H1 (cell line): ENCODE measurements around the gene CXCL16. TPM values are rescaled to one million over a fixed set of nuclear protein-coding genes. Genes with fewer than 3 reads are reported as not detected.
"Not testable (repeated sequence)": the region's sequence is repeated elsewhere in the genome, so short reads cannot be mapped to it uniquely, and the experiment has no call there.

Experiments
- CTCF ChIA-PET: fragments of 300-600 bp; sonication (Branson Sonifier 250); formaldehyde crosslinking; loops from one replicate; lab custom pipeline; 2021; ENCODE audit not compliant: partially characterized antibody; lab: Charles Lee
- POLR2A ChIA-PET: fragments of 300-600 bp; sonication (Branson Sonifier 250); formaldehyde crosslinking; loops from one replicate; lab custom pipeline; 2021; ENCODE audit warnings: inconsistent platforms; ENCODE audit not compliant: partially characterized antibody; lab: Charles Lee
- DNase-seq, 2 experiments: peaks; one replicate each; pipeline versions ENCODE4 v3.0.0 to v3.0.0-alpha.2; 2010 to 2022; ENCODE audit warnings: low spot score in 2 of 2, low read depth in 1 of 2, mixed read lengths in 1 of 2
- FAIRE-seq: peaks from 2 replicates; lab custom pipeline; 2011; peaks lifted over from hg19 to GRCh38; lab: Jason Lieb, UNC
- H2AFZ ChIP-seq: 2 replicates; pipeline ENCODE4 v1.8.1; 2012; ENCODE audit warnings: low read length, inconsistent platforms
- H2AK5ac ChIP-seq: 2 replicates; pipeline ENCODE4 v1.6.1; 2013; ENCODE audit warnings: low read depth, low read length
- H2BK120ac ChIP-seq: replicated peaks from 2 replicates; pipeline ENCODE3; 2013; ENCODE audit warnings: low read depth, low read length, inconsistent platforms
- H2BK12ac ChIP-seq: 2 replicates; pipeline ENCODE4 v1.6.1; 2013; ENCODE audit warnings: low read depth, low read length
- H2BK15ac ChIP-seq: 2 replicates; pipeline ENCODE4 v1.6.1; 2013; ENCODE audit warnings: low read length
- H2BK20ac ChIP-seq: 2 replicates; pipeline ENCODE4 v1.6.1; 2013; ENCODE audit warnings: low read length
- H2BK5ac ChIP-seq: 2 replicates; pipeline ENCODE4 v1.6.1; 2013; ENCODE audit warnings: low read depth, low read length
- H3K14ac ChIP-seq: 2 replicates; pipeline ENCODE4 v1.6.1; 2013; ENCODE audit warnings: inconsistent platforms; ENCODE audit not compliant: insufficient read length
- H3K18ac ChIP-seq: 2 replicates; pipeline ENCODE4 v1.6.1; 2013; ENCODE audit warnings: low read length; ENCODE audit errors: extremely low read depth
- H3K23ac ChIP-seq: 2 replicates; pipeline ENCODE4 v1.6.1; 2013; ENCODE audit warnings: inconsistent platforms; ENCODE audit not compliant: insufficient read length
- H3K23me2 ChIP-seq: 2 replicates; pipeline ENCODE4 v1.6.1; 2013; ENCODE audit warnings: low read depth, low read length
- H3K27ac ChIP-seq: 2 replicates; pipeline ENCODE4 v1.6.1; 2011; ENCODE audit warnings: low read depth, low read length, inconsistent platforms
- H3K27me3 ChIP-seq, 4 experiments: replicated peaks in 1 of 4; 1 replicate in 1 of 4; 2 replicates in 3 of 4; pipeline versions ENCODE4 v1.6.1 to v1.8.1; 2011 to 2013; ENCODE audit warnings: low read length in 3 of 4, mild to moderate bottlenecking in 3 of 4, inconsistent platforms in 2 of 4, mixed read lengths in 2 of 4, moderate library complexity in 1 of 4; ENCODE audit not compliant: control insufficient read depth in 3 of 4, insufficient read depth in 3 of 4; ENCODE audit errors: extremely low read depth in 1 of 4
- H3K36me3 ChIP-seq, 4 experiments: 2 replicates each; pipeline versions ENCODE4 v1.6.1 to v1.8.1; 2011 to 2013; ENCODE audit warnings: mild to moderate bottlenecking in 4 of 4, low read length in 3 of 4, moderate library complexity in 2 of 4, control low read depth in 1 of 4, inconsistent platforms in 1 of 4; ENCODE audit not compliant: insufficient read depth in 4 of 4, control insufficient read depth in 2 of 4
- H3K4ac ChIP-seq: replicated peaks from 2 replicates; pipeline ENCODE3; 2013; ENCODE audit warnings: low read length, low read depth, mixed read lengths, inconsistent platforms; ENCODE audit not compliant: insufficient read length
- H3K4me1 ChIP-seq, 4 experiments: replicated peaks in 1 of 4; 1 replicate in 1 of 4; 2 replicates in 3 of 4; pipeline versions ENCODE4 v1.6.1 to v1.8.1; 2011 to 2013; ENCODE audit warnings: low read length in 3 of 4, inconsistent platforms in 2 of 4, mixed read lengths in 1 of 4; ENCODE audit not compliant: insufficient read depth in 4 of 4, control insufficient read depth in 3 of 4
- H3K4me2 ChIP-seq, 2 experiments: 2 replicates each; pipeline versions ENCODE4 v1.6.1 to v1.8.1; 2011 to 2013; ENCODE audit warnings: low read depth in 2 of 2, low read length in 2 of 2, control low read depth in 1 of 2, inconsistent platforms in 1 of 2, mild to moderate bottlenecking in 1 of 2; ENCODE audit not compliant: insufficient read depth in 1 of 2
- H3K4me3 ChIP-seq, 4 experiments: fragments of 200-600, 300-600 bp in 1 of 4; sonication (generic), shearing (Covaris generic), sonication (Bioruptor Twin) in 1 of 4; 2 replicates each; pipeline versions ENCODE4 v1.5.1 to v1.8.1; 2011 to 2016; ENCODE audit warnings: low read length in 4 of 4, low read depth in 3 of 4, control low read depth in 2 of 4, inconsistent platforms in 2 of 4, mild to moderate bottlenecking in 2 of 4, mixed read lengths in 1 of 4, moderate library complexity in 1 of 4; ENCODE audit not compliant: insufficient read depth in 2 of 4; ENCODE audit errors: extremely low read depth in 1 of 4
- H3K56ac ChIP-seq: replicated peaks from 2 replicates; pipeline ENCODE3; 2013; ENCODE audit warnings: low read depth, mild to moderate bottlenecking, mixed read lengths, low read length, inconsistent platforms; ENCODE audit not compliant: insufficient read length
- H3K79me1 ChIP-seq: 2 replicates; pipeline ENCODE4 v1.6.1; 2013; ENCODE audit warnings: low read depth, low read length, control low read depth
- H3K79me2 ChIP-seq, 2 experiments: 2 replicates each; pipeline versions ENCODE4 v1.6.1 to v1.8.1; 2012 to 2013; ENCODE audit warnings: low read length in 2 of 2, mild to moderate bottlenecking in 2 of 2, inconsistent platforms in 1 of 2; ENCODE audit not compliant: insufficient read depth in 2 of 2, control insufficient read depth in 1 of 2
- H3K9ac ChIP-seq, 4 experiments: replicated peaks in 1 of 4; 1 replicate in 1 of 4; 2 replicates in 3 of 4; pipeline versions ENCODE4 v1.6.1 to v1.8.1; 2011 to 2013; ENCODE audit warnings: low read depth in 3 of 4, low read length in 3 of 4, control low read depth in 2 of 4, mild to moderate bottlenecking in 2 of 4, moderate library complexity in 2 of 4, inconsistent platforms in 1 of 4; ENCODE audit errors: extremely low read depth in 1 of 4
- H3K9me3 ChIP-seq, 2 experiments: 2 replicates each; pipeline versions ENCODE4 v1.6.1 to v1.8.1; 2012 to 2013; ENCODE audit warnings: mild to moderate bottlenecking in 2 of 2, moderate library complexity in 2 of 2, control low read depth in 1 of 2, inconsistent platforms in 1 of 2, low read depth in 1 of 2, low read length in 1 of 2, mixed read lengths in 1 of 2; ENCODE audit not compliant: insufficient read depth in 2 of 2
- H4K20me1 ChIP-seq, 2 experiments: replicated peaks in 1 of 2; 2 replicates each; pipeline versions ENCODE3 to v1.8.1; 2011 to 2013; ENCODE audit warnings: inconsistent platforms in 2 of 2, low read length in 2 of 2, mild to moderate bottlenecking in 1 of 2; ENCODE audit not compliant: insufficient read depth in 2 of 2, control insufficient read depth in 1 of 2
- H4K5ac ChIP-seq: 2 replicates; pipeline ENCODE4 v1.6.1; 2013; ENCODE audit warnings: low read length, low read depth, mixed read lengths, inconsistent platforms; ENCODE audit not compliant: insufficient read length
- H4K8ac ChIP-seq: 2 replicates; pipeline ENCODE4 v1.8.0; 2013; ENCODE audit warnings: mild to moderate bottlenecking, moderate library complexity, low read length, inconsistent platforms; ENCODE audit not compliant: insufficient read depth; ENCODE audit errors: extremely low read depth
- H4K91ac ChIP-seq: replicated peaks from 2 replicates; pipeline ENCODE3; 2013; ENCODE audit warnings: low read length, mixed read lengths, inconsistent platforms; ENCODE audit not compliant: insufficient read length
- WGBS, 2 experiments: shearing (Covaris generic) in 1 of 2; methylation state at CpG; one replicate each; pipeline versions ENCODE4 v1.1.6 to v1.1.7; 2013 to 2015; ENCODE audit warnings: low lambda C conversion rate in 2 of 2, mixed read lengths in 2 of 2, inconsistent platforms in 1 of 2, low coverage in 1 of 2, missing lambda C conversion rate in 1 of 2; ENCODE audit not compliant: insufficient replicate concordance in 2 of 2, insufficient coverage in 1 of 2, insufficient read length in 1 of 2; ENCODE audit errors: extremely low coverage in 1 of 2, missing lambda C conversion rate in 1 of 2; 5-methylcytosine and 5-hydroxymethylcytosine counted together
- polyA plus RNA-seq, 7 experiments: library from polyadenylated mRNA; depleted of rRNA in 3 of 7; stranded (reverse) in 5 of 7; unstranded in 2 of 7; fragments of >200 nt in 5 of 7; fragments of 200-250 nt in 2 of 7; gene quantifications; 1 replicate in 5 of 7; 2 replicates in 1 of 7; 4 replicates in 1 of 7; pipeline versions ENCODE4 v1.2.1 to v1.2.3, GENCODE V29; 2011 to 2013; ENCODE audit warnings: missing spikeins in 2 of 7, mixed read lengths in 2 of 7
- total RNA-seq: library from RNA; stranded (reverse); fragmentation: NEBNext Ultra II Directional; extraction: Animal tissue kit (Norgen Biotek cat#: 25700); gene quantifications from 2 replicates; pipeline ENCODE4 v1.2.1, GENCODE V29; 2021

Gene CXCL16
- total and polyA plus RNA-seq, 2 of the 8 experiments (the other 6 are each of a cell fraction or from before 2014, with no cell fraction given) = 3.5 to 4.8 TPM

GRCh38 chr17:4704574-4704907 lies 35.2 kb downstream of the CXCL16 start:
- H3K14ac ChIP-seq, FAIRE-seq, H4K91ac ChIP-seq, H3K27me3 ChIP-seq, H3K36me3 ChIP-seq, H3K23ac ChIP-seq, H2BK120ac ChIP-seq, H4K20me1 ChIP-seq, H2BK15ac ChIP-seq, H2AFZ ChIP-seq, H3K23me2 ChIP-seq, H3K79me1 ChIP-seq, H4K5ac ChIP-seq, H3K56ac ChIP-seq, H2BK20ac ChIP-seq, DNase-seq, H3K18ac ChIP-seq, H3K27ac ChIP-seq, H3K4ac ChIP-seq, H3K9me3 ChIP-seq: not testable (repeated sequence)
- WGBS, 2 experiments = 80% methylated on average over 14 of the region's 14 CpGs; no CpG with 5 or more reads in 1 of the 2 experiments
- Histone ChIP-seq H2AK5ac (peak overlapping the region; percentile 84; the same call in 1 of the 2 replicates), H3K4me3 (peak overlapping the region in 3 of 4 experiments; percentile 91 to 97 (median 92); a peak in 7 of 8 replicates), H3K79me2 (peaks cover 21 to 44% of the 10 kb centered on the region in 2 experiments), H3K9ac (peak overlapping the region in 3 of 4 experiments; percentile 93 to 95 (median 94); a peak in 6 of 7 replicates), H3K4me1 (peaks cover 0 to 20% (median 10%) of the 10 kb centered on the region in 4 experiments; a peak in 6 of 7 replicates), H2BK5ac (peak overlapping the region; percentile 40; the same call in 1 of the 2 replicates), H3K4me2 (peak overlapping the region; percentile 77 to 87), H4K8ac (0 out of 2 replicates have a peak overlapping the region, but pooled peaks have one; percentile 94), H2BK12ac (peak overlapping the region; percentile 52; the same call in 1 of the 2 replicates)
- ChIA-PET CTCF (interaction anchor here (0.6 to 1.3 kb wide), 2 partner anchors 10 to 184 kb away, joined by 3 read pairs; no protein-coding TSS in a partner anchor), POLR2A (interaction anchor here (0.6 to 3.6 kb wide), 11 partner anchors 9 to 241 kb away, joined by 3 to 14 read pairs (median 5); partner anchors contain the start of genes C17orf107 and MED11)
